ENCODE data around the gene HCK.

GRCh38 chr20:32062776-32063170 is 10.7 kb downstream of the HCK start:
- TF ChIP-seq CTCF (IDR thresholded peaks at IDR 0.05) (no peak), POLR2AphosphoS5 (IDR thresholded peaks at IDR 0.05) (no peak), POLR2A (IDR thresholded peaks at IDR 0.05) (no peak)

Measured in gastroesophageal sphincter (tissue), 3 donors.